Measurements from ENCODE around the gene UNC79. TPM values are rescaled to one million over a fixed set of nuclear protein-coding genes. Genes with fewer than 3 reads are reported as not detected.

Gene UNC79
- total and polyA plus RNA-seq, 2 donors (not counting 3 experiments of a cell fraction or from before 2014, with no cell fraction given) = not detected

- no peak overlapping the region for H2AFZ ChIP-seq (ENCODE audit: low read depth, low read length)
- H3K4me1 ChIP-seq (ENCODE audit: control insufficient read depth, extremely low read depth, insufficient read depth, low read length) = no peaks in the 10 kb centered on the region
- no peaks in the 10 kb centered on the region for H3K36me3 ChIP-seq (ENCODE audit: control insufficient read depth in 2 of 2, extremely low read depth in 1 of 2, insufficient read depth in 2 of 2, low read length in 2 of 2)
- H3K9ac ChIP-seq (replicated peaks; ENCODE audit: extremely low read depth, insufficient read depth, low read length) = no peak overlapping the region
- H3K27ac ChIP-seq (ENCODE audit: insufficient read depth, low read depth, low read length) = no peak overlapping the region
- no peaks in the 10 kb centered on the region for H3K9me3 ChIP-seq (replicated peaks; ENCODE audit: control insufficient read depth, insufficient read depth, low read length)
- no peak for DNase-seq (ENCODE audit: low read depth, low spot score)
- H4K20me1 ChIP-seq (replicated peaks; ENCODE audit: control insufficient read depth, extremely low read depth, insufficient read depth, low read length) = no peaks in the 10 kb centered on the region
- dilution Hi-C loops (cut with MboI; ENCODE audit: extremely low pct_ligation_motif_present, low sequenced_read_pairs) = no loop called here
- POLR2A ChIA-PET = no interaction called here
- no peak for FAIRE-seq
- CTCF ChIA-PET = no interaction called here
- BruUV-seq (replicated peaks) = no TSS peak
- no peak for TF ChIP-seq CTCF (IDR thresholded peaks at IDR 0.05; ENCODE audit: extremely low read depth in 1 of 2, insufficient read depth in 1 of 2, low read depth in 1 of 2, low read length in 2 of 2)
- no peak for TF ChIP-seq JUN (IDR thresholded peaks at IDR 0.05; ENCODE audit: borderline replicate concordance, insufficient read depth, insufficient read length, low read depth)
- TF ChIP-seq GATA2 (IDR thresholded peaks at IDR 0.05; ENCODE audit: insufficient read depth, insufficient read length, low read depth, low read length) = no peak
- no peak for TF ChIP-seq POLR2A (IDR thresholded peaks at IDR 0.05; ENCODE audit: low read depth, low read length)
- no peak for TF ChIP-seq FOS (IDR thresholded peaks at IDR 0.05; ENCODE audit: borderline replicate concordance, insufficient read depth, low read length)
- TF ChIP-seq MYC (IDR thresholded peaks at IDR 0.05; ENCODE audit: low read depth, low read length) = no peak
- TF ChIP-seq EZH2 (IDR thresholded peaks at IDR 0.05; ENCODE audit: borderline replicate concordance, low read depth, low read length, severe bottlenecking) = no peak
- TF ChIP-seq POLR2AphosphoS5 (IDR thresholded peaks at IDR 0.05; ENCODE audit: insufficient read depth, low read depth, low read length) = no peak
- no peak for TF ChIP-seq MAX (IDR thresholded peaks at IDR 0.05; ENCODE audit: insufficient read depth, insufficient read length)
- H3K4me3 ChIP-seq (replicated peaks in 1 of 3; ENCODE audit: insufficient read depth in 1 of 3, low read depth in 1 of 3, low read length in 3 of 3) = no peak overlapping the region
- H3K79me2 ChIP-seq (ENCODE audit: control insufficient read depth, insufficient read depth, low read length) = no peaks in the 10 kb centered on the region
- no peaks in the 10 kb centered on the region for H3K27me3 ChIP-seq (ENCODE audit: control insufficient read depth in 2 of 2, insufficient read depth in 2 of 2, low read length in 2 of 2)
- H3K9me1 ChIP-seq (replicated peaks; ENCODE audit: control insufficient read depth, extremely low read depth, insufficient read depth, low read length) = no peaks in the 10 kb centered on the region
- intact Hi-C loops (cut with micrococcal nuclease) = no loop called here
- H3K4me2 ChIP-seq (ENCODE audit: insufficient read depth, low read length) = no peak overlapping the region
Measured at GRCh38 chr14:93733631-93734030, 302.9 kb downstream of the UNC79 start.

Measured in endothelial cell of umbilical vein (primary cell).